PC-3 (cell line): ENCODE measurements around the gene LCK. TPM values are rescaled to one million over a fixed set of nuclear protein-coding genes. Genes with fewer than 3 reads are reported as not detected.

ENCODE experiments used
- ATAC-seq: fragments of 200-7000 bp; cut with Tn5 transposase; 2 replicates; pipeline ENCODE4 v1.9.1; 2020; ENCODE audit warnings: mild to moderate bottlenecking, moderate library complexity
- BruUV-seq: library from RNA; stranded (reverse); fragments of 400-500 nt; replicated peaks from 2 replicates; lab custom pipeline; 2021; lab: Mats Ljungman, UMichigan
- CTCF ChIA-PET: fragments of 300-600 bp; sonication (Branson Sonifier 250); formaldehyde crosslinking; loops from one replicate; lab custom pipeline; 2022; ENCODE audit warnings: antibody characterized with exemption; lab: Charles Lee
- POLR2A ChIA-PET: fragments of 300-600 bp; sonication (Branson Sonifier 250); formaldehyde crosslinking; loops from one replicate; lab custom pipeline; 2022; ENCODE audit warnings: antibody characterized with exemption; ENCODE audit not compliant: unreplicated experiment; lab: Charles Lee
- DNase-seq: peaks from one replicate; pipeline ENCODE4 v3.0.0-alpha.2; 2015
- H2AFZ ChIP-seq: fragments of 300-600 bp; sonication (generic); 2 replicates; pipeline ENCODE4 v1.6.0; 2016; ENCODE audit warnings: antibody characterized with exemption, low read length
- H3F3A ChIP-seq: fragments of 300-600 bp; sonication (generic); one replicate; pipeline ENCODE4 v1.6.0; 2017; ENCODE audit warnings: antibody characterized with exemption, low read length, control low read depth, mild to moderate bottlenecking; ENCODE audit not compliant: unreplicated experiment
- H3K27ac ChIP-seq: fragments of 300-600 bp; sonication (generic); 2 replicates; pipeline ENCODE4 v1.5.1; 2016; ENCODE audit warnings: mild to moderate bottlenecking, low read length
- H3K27me3 ChIP-seq: fragments of 300-600 bp; sonication (generic); 2 replicates; pipeline ENCODE4 v1.6.1; 2016; ENCODE audit warnings: low read length, mixed read lengths
- H3K36me3 ChIP-seq: fragments of 300-600 bp; sonication (generic); 2 replicates; pipeline ENCODE4 v1.6.1; 2016; ENCODE audit warnings: low read depth, mixed run types, low read length, mixed read lengths
- H3K4me1 ChIP-seq: fragments of 300-600 bp; sonication (generic); 2 replicates; pipeline ENCODE4 v1.5.1; 2016; ENCODE audit warnings: low read length; ENCODE audit not compliant: insufficient read depth
- H3K4me2 ChIP-seq: fragments of 300-600 bp; sonication (generic); 2 replicates; pipeline ENCODE4 v1.6.0; 2016; ENCODE audit warnings: low read length
- H3K4me3 ChIP-seq: fragments of 300-600 bp; sonication (generic); 2 replicates; pipeline ENCODE4 v1.5.1; 2016; ENCODE audit warnings: mild to moderate bottlenecking, low read length, mixed read lengths
- H3K79me2 ChIP-seq: fragments of 300-600 bp; sonication (generic); 2 replicates; pipeline ENCODE4 v1.6.1; 2017; ENCODE audit warnings: low read length, mixed read lengths
- H3K9ac ChIP-seq: fragments of 300-600 bp; sonication (generic); 2 replicates; pipeline ENCODE4 v1.6.0; 2016; ENCODE audit warnings: mild to moderate bottlenecking, low read length
- H3K9me2 ChIP-seq: fragments of 300-600 bp; sonication (generic); replicated peaks from 2 replicates; pipeline ENCODE4 v1.6.1; 2016; ENCODE audit warnings: mixed run types, low read length, mixed read lengths
- H3K9me3 ChIP-seq: fragments of 300-600 bp; sonication (generic); 2 replicates; pipeline ENCODE4 v1.6.1; 2016; ENCODE audit warnings: low read length, mixed read lengths
- H4K20me1 ChIP-seq: fragments of 300-600 bp; sonication (generic); 2 replicates; pipeline ENCODE4 v1.6.1; 2016; ENCODE audit warnings: low read length, mixed read lengths
- CTCF ChIP-seq: fragments of 300-600 bp; sonication (generic); conservative IDR thresholded peaks from 2 replicates; pipeline ENCODE4 v1.5.1; 2017; ENCODE audit warnings: antibody characterized with exemption, low read depth, mild to moderate bottlenecking, low read length
- EZH2 ChIP-seq: fragments of 300-600 bp; sonication (generic); IDR thresholded peaks from one replicate; pipeline ENCODE4 v1.6.1; 2017; ENCODE audit warnings: antibody characterized with exemption, mild to moderate bottlenecking, low read length; ENCODE audit not compliant: unreplicated experiment
- EZH2phosphoT487 ChIP-seq: fragments of 300-600 bp; sonication (generic); IDR thresholded peaks from 2 replicates; pipeline ENCODE4 v1.6.1; 2018; ENCODE audit warnings: mild to moderate bottlenecking, antibody characterized with exemption, low read length, borderline replicate concordance
- intact Hi-C: fragments of 100-400 bp; cut with micrococcal nuclease; formaldehyde crosslinking; loops from 2 replicates; pipeline ENCODE4 v1.9.0; 2023
- total RNA-seq: library from RNA; depleted of rRNA; stranded (reverse); fragments of >200 nt; gene quantifications from 2 replicates; pipeline ENCODE4 v1.2.3, GENCODE V29; 2014

The LCK gene
- total RNA-seq, 1 experiment from 2014 or later, result 4.3 TPM

- ChIA-PET POLR2A (no interaction called here), CTCF (no interaction called here)
- BruUV-seq, result no TSS peak
- intact Hi-C loops, result no loop called here
- no peak overlapping the region for H2AFZ ChIP-seq
- H3K79me2 ChIP-seq, result no peaks in the 10 kb centered on the region
- no peak overlapping the region for H3K9ac ChIP-seq
- no peak overlapping the region for H3K27ac ChIP-seq
- no peaks in the 10 kb centered on the region for H3K27me3 ChIP-seq
- H4K20me1 ChIP-seq, result no peaks in the 10 kb centered on the region
- H3K4me3 ChIP-seq, result no peak overlapping the region
- DNase-seq (no peak), ATAC-seq (no peak)
- H3K9me2 ChIP-seq, result no peaks in the 10 kb centered on the region
- H3K9me3 ChIP-seq, result no peaks in the 10 kb centered on the region
- no peak for TF ChIP-seq CTCF
- no peak for TF ChIP-seq EZH2phosphoT487
- no peak for TF ChIP-seq EZH2
- peaks cover 6% of the 10 kb centered on the region for H3F3A ChIP-seq
- H3K4me1 ChIP-seq, result peaks cover 39% of the 10 kb centered on the region
- no peak overlapping the region for H3K4me2 ChIP-seq
- no peaks in the 10 kb centered on the region for H3K36me3 ChIP-seq
Observed at GRCh38 chr1:32239337-32239736, 11.7 kb upstream of the LCK start.

- Histone ChIP-seq H2AFZ (peak overlapping the region; percentile 82), H3K36me3 (no peaks in the 10 kb centered on the region), H3K9me2 (no peaks in the 10 kb centered on the region), H3K4me2 (peak overlapping the region; percentile 95), H3K9ac (no peak overlapping the region), H3K79me2 (no peaks in the 10 kb centered on the region), H3K27ac (no peak overlapping the region), H3K4me3 (peak overlapping the region; percentile 81; the same call in 1 of the 2 replicates), H3K9me3 (no peaks in the 10 kb centered on the region), H3K4me1 (peaks cover 35% of the 10 kb centered on the region), H4K20me1 (no peaks in the 10 kb centered on the region), H3K27me3 (no peaks in the 10 kb centered on the region), H3F3A (peaks cover 6% of the 10 kb centered on the region)
- no TSS peak for BruUV-seq
- DNase-seq (no peak), ATAC-seq (no peak)
- CTCF ChIA-PET, result interaction anchor here (1.7 kb wide), 1 partner anchor 82 kb away, joined by 8 read pairs; no protein-coding TSS in a partner anchor
- no peak for TF ChIP-seq CTCF
- TF ChIP-seq EZH2, result no peak
- TF ChIP-seq EZH2phosphoT487, result no peak
- intact Hi-C loops, result loop anchor here (2.0 to 5.0 kb wide), 2 partner anchors 53 to 93 kb away; partner anchors contain the start of gene HDAC1
- POLR2A ChIA-PET, result no interaction called here
Observed at GRCh38 chr1:32239790-32240139, 11.3 kb upstream of the LCK start.
